Measurements from ENCODE around the gene ELFN2.

The ELFN2 gene

GRCh38 chr22:37425800-37426705 is 1.2 kb downstream of the ELFN2 start:
- Histone ChIP-seq H3K9me3 (ENCODE audit: control insufficient read depth, insufficient read depth, low read length) (no peaks in the 10 kb centered on the region), H3K27ac (ENCODE audit: low read depth, low read length) (no peak overlapping the region), H3K36me3 (ENCODE audit: control insufficient read depth, insufficient read depth, low read length) (no peaks in the 10 kb centered on the region), H3K4me3 (ENCODE audit: low read depth, low read length) (peak overlapping the region; percentile 51; the same call in 1 of the 2 replicates), H3K4me1 (ENCODE audit: control insufficient read depth, insufficient read depth, low read length) (peaks cover 6% of the 10 kb centered on the region; the same call in 1 of the 2 replicates), H3K27me3 (ENCODE audit: control insufficient read depth, insufficient read depth, low read length) (peaks cover 52% of the 10 kb centered on the region), H3K9ac (ENCODE audit: low read depth, low read length) (no peak overlapping the region)

- H3K9ac ChIP-seq (ENCODE audit: low read depth, low read length) = no peak overlapping the region
- H3K9me3 ChIP-seq (ENCODE audit: control insufficient read depth, insufficient read depth, low read length) = no peaks in the 10 kb centered on the region
- no peak overlapping the region for H3K4me3 ChIP-seq (ENCODE audit: low read depth, low read length)
- H3K27me3 ChIP-seq (ENCODE audit: control insufficient read depth, insufficient read depth, low read length) = peaks cover 59% of the 10 kb centered on the region
- no peak overlapping the region for H3K27ac ChIP-seq (ENCODE audit: low read depth, low read length)
- peaks cover 11% of the 10 kb centered on the region; the same call in 1 of the 2 replicates for H3K4me1 ChIP-seq (ENCODE audit: control insufficient read depth, insufficient read depth, low read length)
- no peaks in the 10 kb centered on the region for H3K36me3 ChIP-seq (ENCODE audit: control insufficient read depth, insufficient read depth, low read length)
These were observed 1.9 kb downstream of the ELFN2 start for GRCh38 chr22:37425369-37425768.

GRCh38 chr22:37423283-37423682 is 4.0 kb downstream of the ELFN2 start:
- H3K4me1 ChIP-seq (ENCODE audit: control insufficient read depth, insufficient read depth, low read length) = peaks cover 16% of the 10 kb centered on the region
- H3K27me3 ChIP-seq (ENCODE audit: control insufficient read depth, insufficient read depth, low read length) = peaks cover 67% of the 10 kb centered on the region
- H3K9me3 ChIP-seq (ENCODE audit: control insufficient read depth, insufficient read depth, low read length) = no peaks in the 10 kb centered on the region

GRCh38 chr22:37421468-37421877 is 5.8 kb downstream of the ELFN2 start:
- no peak overlapping the region for H3K4me3 ChIP-seq (ENCODE audit: low read depth, low read length)
- H3K27ac ChIP-seq (ENCODE audit: low read depth, low read length) = no peak overlapping the region
- H3K9me3 ChIP-seq (ENCODE audit: control insufficient read depth, insufficient read depth, low read length) = no peaks in the 10 kb centered on the region
- H3K27me3 ChIP-seq (ENCODE audit: control insufficient read depth, insufficient read depth, low read length) = peaks cover 49% of the 10 kb centered on the region
- peaks cover 16% of the 10 kb centered on the region for H3K4me1 ChIP-seq (ENCODE audit: control insufficient read depth, insufficient read depth, low read length)
- no peak overlapping the region for H3K9ac ChIP-seq (ENCODE audit: low read depth, low read length)
- no peaks in the 10 kb centered on the region for H3K36me3 ChIP-seq (ENCODE audit: control insufficient read depth, insufficient read depth, low read length)

More at GRCh38 chr22:37423283-37423682, 4.0 kb downstream of the ELFN2 start:
- Histone ChIP-seq H3K9ac (ENCODE audit: low read depth, low read length) (no peak overlapping the region), H3K27ac (ENCODE audit: low read depth, low read length) (no peak overlapping the region), H3K36me3 (ENCODE audit: control insufficient read depth, insufficient read depth, low read length) (no peaks in the 10 kb centered on the region), H3K4me3 (ENCODE audit: low read depth, low read length) (no peak overlapping the region)

- Histone ChIP-seq H3K27ac (ENCODE audit: low read depth, low read length) (no peak overlapping the region), H3K4me3 (ENCODE audit: low read depth, low read length) (peak overlapping the region; percentile 62), H3K27me3 (ENCODE audit: control insufficient read depth, insufficient read depth, low read length) (peaks cover 43% of the 10 kb centered on the region), H3K9ac (ENCODE audit: low read depth, low read length) (no peak overlapping the region), H3K36me3 (ENCODE audit: control insufficient read depth, insufficient read depth, low read length) (no peaks in the 10 kb centered on the region), H3K4me1 (ENCODE audit: control insufficient read depth, insufficient read depth, low read length) (peaks cover 11% of the 10 kb centered on the region), H3K9me3 (ENCODE audit: control insufficient read depth, insufficient read depth, low read length) (no peaks in the 10 kb centered on the region)
These were observed 6.4 kb downstream of the ELFN2 start for GRCh38 chr22:37420686-37421467.

GRCh38 chr22:37419969-37420685 is 7.2 kb downstream of the ELFN2 start:
- Histone ChIP-seq H3K4me3 (ENCODE audit: low read depth, low read length) (peak overlapping the region; percentile 62), H3K9ac (ENCODE audit: low read depth, low read length) (no peak overlapping the region), H3K27ac (ENCODE audit: low read depth, low read length) (no peak overlapping the region), H3K36me3 (ENCODE audit: control insufficient read depth, insufficient read depth, low read length) (no peaks in the 10 kb centered on the region), H3K27me3 (ENCODE audit: control insufficient read depth, insufficient read depth, low read length) (peaks cover 36% of the 10 kb centered on the region), H3K9me3 (ENCODE audit: control insufficient read depth, insufficient read depth, low read length) (no peaks in the 10 kb centered on the region), H3K4me1 (ENCODE audit: control insufficient read depth, insufficient read depth, low read length) (peaks cover 11% of the 10 kb centered on the region)

GRCh38 chr22:37419370-37419968 is 7.8 kb downstream of the ELFN2 start:
- Histone ChIP-seq H3K4me1 (ENCODE audit: control insufficient read depth, insufficient read depth, low read length) (peaks cover 11% of the 10 kb centered on the region), H3K36me3 (ENCODE audit: control insufficient read depth, insufficient read depth, low read length) (no peaks in the 10 kb centered on the region), H3K9ac (ENCODE audit: low read depth, low read length) (no peak overlapping the region), H3K27me3 (ENCODE audit: control insufficient read depth, insufficient read depth, low read length) (peaks cover 29% of the 10 kb centered on the region), H3K9me3 (ENCODE audit: control insufficient read depth, insufficient read depth, low read length) (no peaks in the 10 kb centered on the region), H3K27ac (ENCODE audit: low read depth, low read length) (no peak overlapping the region), H3K4me3 (ENCODE audit: low read depth, low read length) (peak overlapping the region; percentile 62)

- Histone ChIP-seq H3K4me1 (ENCODE audit: control insufficient read depth, insufficient read depth, low read length) (peaks cover 11% of the 10 kb centered on the region), H3K27ac (ENCODE audit: low read depth, low read length) (no peak overlapping the region), H3K27me3 (ENCODE audit: control insufficient read depth, insufficient read depth, low read length) (peaks cover 29% of the 10 kb centered on the region), H3K4me3 (ENCODE audit: low read depth, low read length) (no peak overlapping the region), H3K36me3 (ENCODE audit: control insufficient read depth, insufficient read depth, low read length) (no peaks in the 10 kb centered on the region), H3K9me3 (ENCODE audit: control insufficient read depth, insufficient read depth, low read length) (no peaks in the 10 kb centered on the region), H3K9ac (ENCODE audit: low read depth, low read length) (no peak overlapping the region)
These were observed 8.5 kb downstream of the ELFN2 start for GRCh38 chr22:37418627-37419369.

- no peak overlapping the region for H3K4me3 ChIP-seq (ENCODE audit: low read depth, low read length)
- H3K27me3 ChIP-seq (ENCODE audit: control insufficient read depth, insufficient read depth, low read length) = peaks cover 29% of the 10 kb centered on the region
- no peaks in the 10 kb centered on the region for H3K36me3 ChIP-seq (ENCODE audit: control insufficient read depth, insufficient read depth, low read length)
- H3K27ac ChIP-seq (ENCODE audit: low read depth, low read length) = no peak overlapping the region
- H3K9ac ChIP-seq (ENCODE audit: low read depth, low read length) = no peak overlapping the region
- H3K4me1 ChIP-seq (ENCODE audit: control insufficient read depth, insufficient read depth, low read length) = peaks cover 11% of the 10 kb centered on the region
- H3K9me3 ChIP-seq (ENCODE audit: control insufficient read depth, insufficient read depth, low read length) = no peaks in the 10 kb centered on the region
These were observed 9.5 kb downstream of the ELFN2 start for GRCh38 chr22:37417677-37418348.
